GM23338 (cell line): ENCODE results near the gene METTL24.

ENCODE experiments used
- CTCF ChIP-seq, 2 experiments: fragments of 200-600 bp in 1 of 2; sonication (generic) in 1 of 2; conservative IDR thresholded peaks; 2 replicates each; pipeline versions ENCODE4 v1.5.1 to v1.6.1; 2016 to 2017; ENCODE audit warnings: antibody characterized with exemption in 2 of 2, low read depth in 2 of 2, mild to moderate bottlenecking in 2 of 2, moderate library complexity in 1 of 2
- ETS1 ChIP-seq: IDR thresholded peaks from 2 replicates; pipeline ENCODE4 v1.6.1; 2016; ENCODE audit warnings: antibody characterized with exemption
- EZH2 ChIP-seq: fragments of 200-600 bp; sonication (generic); IDR thresholded peaks from one replicate; pipeline ENCODE4 v1.8.0; 2017; ENCODE audit warnings: antibody characterized with exemption, mild to moderate bottlenecking, low read depth; ENCODE audit not compliant: unreplicated experiment
- EZH2phosphoT487 ChIP-seq: fragments of 200-600 bp; sonication (generic); IDR thresholded peaks from one replicate; pipeline ENCODE4 v1.8.1; 2018; ENCODE audit warnings: antibody characterized with exemption; ENCODE audit not compliant: unreplicated experiment
- JUNB ChIP-seq: IDR thresholded peaks from one replicate; pipeline ENCODE4 v1.6.1; 2016; ENCODE audit warnings: antibody characterized with exemption; ENCODE audit not compliant: unreplicated experiment
- NANOG ChIP-seq: IDR thresholded peaks from 2 replicates; pipeline ENCODE4 v1.6.1; 2016; ENCODE audit warnings: antibody characterized with exemption, borderline replicate concordance
- POLR2AphosphoS5 ChIP-seq: IDR thresholded peaks from 2 replicates; pipeline ENCODE4 v1.6.1; 2016; ENCODE audit warnings: antibody characterized with exemption, low read depth
- REST ChIP-seq: IDR thresholded peaks from one replicate; pipeline ENCODE4 v1.6.1; 2018; ENCODE audit warnings: antibody characterized with exemption; ENCODE audit not compliant: unreplicated experiment
- ZNF331 ChIP-seq: fragments of 250-450 bp; sonication (Bioruptor Pico); IDR thresholded peaks from 2 replicates; pipeline ENCODE4 v1.5.0; 2020; ENCODE audit warnings: low read depth, mild to moderate bottlenecking, moderate library complexity

- TF ChIP-seq CTCF (conservative IDR thresholded peaks at IDR 0.05; ENCODE audit: low read depth in 2 of 2) = no peak
- TF ChIP-seq EZH2phosphoT487 = no peak
- no peak for TF ChIP-seq EZH2
- no peak for TF ChIP-seq REST
- no peak for TF ChIP-seq JUNB
- TF ChIP-seq NANOG = no peak
- no peak for TF ChIP-seq ETS1
- TF ChIP-seq ZNF331 (CRISPR knock-in tag) = no peak
- no peak for TF ChIP-seq POLR2AphosphoS5
Observed at GRCh38 chr6:110357664-110358552, at the start of gene METTL24.
